Astrocyte of the cerebellum (primary cell): ENCODE results near the gene BCL2L13.

Source experiments
- DNase-seq: peaks from one replicate; pipeline ENCODE4 v3.0.0-alpha.2; 2011; ENCODE audit warnings: low read depth
- H3K4me3 ChIP-seq: 2 replicates; pipeline ENCODE4 v1.5.1; 2011; ENCODE audit warnings: mild to moderate bottlenecking, low read depth, low read length, moderate library complexity
- in situ Hi-C: cut with HindIII; loops from 2 replicates; pipeline ENCODE4 v1.10.0; 2017; ENCODE audit warnings: low sequenced_read_pairs
- TF ChIP-seq, protein P1 (sequence below): IDR thresholded peaks from 2 replicates; pipeline ENCODE4 v1.5.1; 2012; ENCODE audit warnings: low read length, low read depth, moderate library complexity, mild to moderate bottlenecking; ENCODE audit errors: missing control alignments

Gene BCL2L13

DNA sequence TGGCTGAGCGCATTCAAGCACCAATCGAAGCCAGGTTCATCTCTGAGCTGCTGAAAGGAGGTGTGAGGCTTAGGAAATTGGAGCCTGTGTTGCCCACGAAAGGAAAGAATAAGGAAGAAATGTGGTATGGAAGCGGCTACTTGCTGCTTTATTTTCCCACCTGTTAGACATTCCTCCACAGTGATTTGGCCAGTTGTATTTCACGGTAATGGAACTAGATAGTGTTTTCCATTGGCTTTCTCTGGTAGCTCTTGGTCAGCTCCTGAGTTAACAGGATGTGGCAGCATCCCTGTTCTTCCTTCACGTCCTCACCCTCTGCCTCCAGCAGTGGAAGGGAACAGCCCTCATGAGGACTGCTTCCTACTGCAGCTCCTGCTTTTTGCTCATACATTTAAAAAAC is 91.0 kb downstream of the BCL2L13 start:
- DNase-seq = no peak
- in situ Hi-C loops = no loop called here
- TF ChIP-seq, protein P1, sequence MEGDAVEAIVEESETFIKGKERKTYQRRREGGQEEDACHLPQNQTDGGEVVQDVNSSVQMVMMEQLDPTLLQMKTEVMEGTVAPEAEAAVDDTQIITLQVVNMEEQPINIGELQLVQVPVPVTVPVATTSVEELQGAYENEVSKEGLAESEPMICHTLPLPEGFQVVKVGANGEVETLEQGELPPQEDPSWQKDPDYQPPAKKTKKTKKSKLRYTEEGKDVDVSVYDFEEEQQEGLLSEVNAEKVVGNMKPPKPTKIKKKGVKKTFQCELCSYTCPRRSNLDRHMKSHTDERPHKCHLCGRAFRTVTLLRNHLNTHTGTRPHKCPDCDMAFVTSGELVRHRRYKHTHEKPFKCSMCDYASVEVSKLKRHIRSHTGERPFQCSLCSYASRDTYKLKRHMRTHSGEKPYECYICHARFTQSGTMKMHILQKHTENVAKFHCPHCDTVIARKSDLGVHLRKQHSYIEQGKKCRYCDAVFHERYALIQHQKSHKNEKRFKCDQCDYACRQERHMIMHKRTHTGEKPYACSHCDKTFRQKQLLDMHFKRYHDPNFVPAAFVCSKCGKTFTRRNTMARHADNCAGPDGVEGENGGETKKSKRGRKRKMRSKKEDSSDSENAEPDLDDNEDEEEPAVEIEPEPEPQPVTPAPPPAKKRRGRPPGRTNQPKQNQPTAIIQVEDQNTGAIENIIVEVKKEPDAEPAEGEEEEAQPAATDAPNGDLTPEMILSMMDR = no peak
- no peak overlapping the region for H3K4me3 ChIP-seq

DNA sequence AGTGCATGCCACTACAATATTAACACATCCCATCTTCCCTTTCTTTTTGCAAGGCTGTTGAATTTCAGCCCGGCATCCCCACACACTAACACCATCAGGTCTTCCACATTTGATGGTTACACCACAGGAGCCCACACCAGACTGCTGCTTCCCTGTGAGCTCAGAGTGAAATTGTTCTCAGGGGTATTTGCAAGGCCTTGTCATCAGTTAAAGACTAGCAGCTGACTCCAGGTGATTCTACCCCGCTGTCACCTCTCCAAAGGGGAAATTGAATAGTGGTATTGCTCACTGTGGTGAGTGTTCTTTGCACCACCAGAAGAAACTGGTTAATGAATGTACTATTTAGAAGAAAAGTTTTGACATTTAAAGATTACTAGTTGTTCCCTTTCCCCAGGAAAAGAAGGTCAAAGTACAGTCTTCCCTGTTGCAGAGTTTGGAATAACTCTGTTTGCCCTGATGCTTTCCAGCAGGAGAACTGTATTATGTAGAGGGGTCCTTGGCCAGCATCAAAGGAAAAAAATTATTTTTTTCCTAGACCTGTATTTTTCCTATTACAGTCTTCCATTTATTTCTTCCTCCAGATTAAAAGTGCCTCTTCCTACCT is 93.8 kb downstream of the BCL2L13 start:
- in situ Hi-C loops = no loop called here
- no peak overlapping the region for H3K4me3 ChIP-seq
- no peak for DNase-seq
- TF ChIP-seq, protein P1 = no peak

DNA sequence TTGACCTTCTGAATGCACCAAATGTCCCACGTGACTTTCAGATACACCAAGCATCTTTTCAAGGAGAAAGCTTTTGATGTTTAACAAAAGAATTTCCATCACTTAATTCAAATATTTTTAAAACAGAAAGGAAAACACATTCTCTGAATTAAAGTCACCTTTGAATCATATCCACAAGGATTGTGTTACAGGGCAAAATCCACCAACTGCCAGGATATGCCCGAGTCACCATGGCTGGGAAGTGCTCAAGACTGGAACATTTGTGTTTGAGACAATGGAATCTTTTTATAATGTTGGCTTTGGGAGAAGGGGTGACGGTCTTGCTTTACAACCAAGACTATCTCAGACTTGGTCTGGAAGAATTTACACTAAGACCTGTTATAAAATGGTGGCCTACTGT is 94.9 kb downstream of the BCL2L13 start:
- no peak for DNase-seq
- no peak overlapping the region for H3K4me3 ChIP-seq
- TF ChIP-seq, protein P1 = no peak
- in situ Hi-C loops = no loop called here

DNA sequence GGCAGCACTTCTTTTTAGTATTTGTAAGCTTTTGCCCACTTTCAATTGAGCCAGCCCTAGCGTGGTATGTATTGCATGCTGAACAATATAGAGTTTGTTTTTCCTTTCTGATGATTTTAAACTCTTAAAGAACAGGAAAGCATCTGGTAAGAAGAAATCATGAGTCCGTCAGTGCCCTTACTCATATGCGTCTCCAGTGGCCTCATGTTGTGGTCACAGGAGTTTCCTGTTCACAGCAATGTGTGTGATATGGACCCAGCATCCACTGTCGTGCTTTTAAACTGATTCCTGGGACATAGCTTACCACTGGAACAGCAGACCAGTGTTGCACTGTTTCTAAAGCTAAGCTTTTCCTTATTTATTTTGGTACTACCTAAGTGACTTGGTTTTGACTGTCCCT is 95.6 kb downstream of the BCL2L13 start:
- in situ Hi-C loops = no loop called here
- TF ChIP-seq, protein P1 = no peak
- H3K4me3 ChIP-seq = no peak overlapping the region
- DNase-seq = no peak

DNA sequence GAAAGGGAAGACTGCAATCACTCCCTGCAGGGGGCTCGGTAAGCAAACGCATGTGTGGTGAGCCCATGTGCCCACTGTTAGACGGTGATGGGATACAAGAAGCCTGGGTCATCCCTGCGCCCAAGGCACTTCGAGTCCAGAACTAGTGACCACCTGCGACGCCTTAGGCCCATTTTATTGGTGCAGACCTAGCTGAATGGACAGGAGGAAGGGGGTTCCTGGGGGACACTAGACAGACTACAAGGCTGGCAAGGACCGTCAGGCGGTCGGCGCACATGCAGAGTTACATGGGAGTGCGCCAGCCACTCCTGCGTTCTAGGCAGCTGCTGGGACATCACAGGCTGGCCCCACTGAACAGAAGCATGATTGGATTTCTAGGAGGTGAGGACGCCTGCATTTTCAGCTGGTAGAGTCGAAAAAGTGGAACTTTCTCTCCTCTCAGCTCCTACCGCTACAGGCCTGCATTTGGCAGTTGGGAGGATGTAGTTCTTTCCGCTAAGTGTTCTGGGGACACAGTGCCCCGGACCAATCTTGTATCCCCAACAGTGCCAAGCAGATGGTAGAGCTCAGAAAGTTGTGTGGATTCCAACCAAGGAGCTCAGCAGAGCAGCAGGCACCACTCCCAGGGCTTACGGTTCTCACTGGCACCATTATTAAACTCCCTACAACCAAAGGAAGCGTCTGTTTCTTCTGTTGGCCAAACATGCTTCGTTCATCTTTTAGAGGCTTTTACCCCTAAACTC is 100.0 kb downstream of the BCL2L13 start:
- no peak overlapping the region for H3K4me3 ChIP-seq
- TF ChIP-seq, protein P1 = no peak
- DNase-seq = no peak
- in situ Hi-C loops = no loop called here

DNA sequence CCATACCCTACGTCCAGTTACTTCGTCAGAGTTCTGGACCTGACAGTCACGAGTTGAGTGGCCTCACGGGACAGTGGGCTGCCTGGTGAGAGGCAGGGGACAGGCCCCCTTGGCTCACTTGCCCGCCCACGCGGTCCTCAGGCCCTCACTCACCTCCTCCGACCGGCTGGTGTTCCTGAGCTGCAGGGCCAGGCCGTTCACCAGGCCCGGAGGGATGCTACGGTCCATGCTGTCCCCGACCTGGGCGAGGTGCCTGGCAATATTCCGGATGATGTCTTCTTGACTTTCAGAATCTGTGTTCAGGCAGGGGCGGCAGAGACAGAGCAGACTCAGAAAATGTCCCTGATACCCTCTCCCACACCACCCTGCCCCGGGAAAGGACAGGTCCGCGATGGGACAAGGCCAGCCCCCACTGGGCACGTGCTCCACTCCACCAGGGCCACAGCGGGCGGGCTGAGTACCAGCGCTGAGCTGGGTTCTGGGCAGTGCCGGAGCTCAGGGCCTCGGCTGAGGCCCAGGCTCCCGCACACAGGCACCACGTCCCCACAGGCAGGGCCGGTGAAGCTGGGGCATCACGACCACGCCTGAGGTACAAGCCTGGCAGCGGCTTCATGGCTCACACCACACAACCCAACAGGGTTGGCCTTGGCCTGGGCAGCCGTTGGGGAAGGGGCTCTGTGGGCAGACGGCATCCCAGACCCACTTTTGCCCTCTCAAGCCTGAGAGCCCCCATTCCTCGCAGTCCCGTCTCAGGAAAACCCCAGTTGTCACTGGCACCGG is 100.8 kb downstream of the BCL2L13 start:
- TF ChIP-seq, protein P1 = no peak
- no peak overlapping the region for H3K4me3 ChIP-seq
- no peak for DNase-seq
- in situ Hi-C loops = no loop called here
